A549 (cell line): Measurements from ENCODE around the gene SNX2.

Source experiments
- POLR2A ChIP-seq: IDR thresholded peaks from 2 replicates; pipeline ENCODE4 v1.6.1; 2012; ENCODE audit warnings: mild to moderate bottlenecking, low read length
- RARB ChIP-seq: fragments of 250-450 bp; sonication (Bioruptor Pico); IDR thresholded peaks from 2 replicates; pipeline ENCODE4 v1.8.0; 2021; ENCODE audit warnings: mild to moderate bottlenecking, moderate library complexity

GRCh38 chr5:122756264-122756911 lies 18.5 kb upstream of the SNX2 start:
- TF ChIP-seq POLR2A (no peak), RARB (no peak)
